Breast epithelium (tissue), 3 donors: ENCODE data around the gene CD151.

Source experiments
- CTCF ChIP-seq, 3 donors: fragments of 450-650 bp; IDR thresholded peaks; one replicate each; pipeline ENCODE4 v1.5.1; 2016 to 2017; ENCODE audit warnings: antibody characterized with exemption in 3 of 3, mild to moderate bottlenecking in 3 of 3, moderate library complexity in 3 of 3
- POLR2A ChIP-seq: fragments of 450-650 bp; IDR thresholded peaks from one replicate; pipeline ENCODE4 v1.6.1; 2016; ENCODE audit warnings: antibody characterized with exemption, mild to moderate bottlenecking, moderate library complexity

GRCh38 chr11:830295-831117, 2.2 kb upstream of the CD151 start:
- TF ChIP-seq CTCF (IDR thresholded peaks at IDR 0.05) (no peak), POLR2A (no peak)
